ENCODE data around the gene ABCD2.

DNA sequence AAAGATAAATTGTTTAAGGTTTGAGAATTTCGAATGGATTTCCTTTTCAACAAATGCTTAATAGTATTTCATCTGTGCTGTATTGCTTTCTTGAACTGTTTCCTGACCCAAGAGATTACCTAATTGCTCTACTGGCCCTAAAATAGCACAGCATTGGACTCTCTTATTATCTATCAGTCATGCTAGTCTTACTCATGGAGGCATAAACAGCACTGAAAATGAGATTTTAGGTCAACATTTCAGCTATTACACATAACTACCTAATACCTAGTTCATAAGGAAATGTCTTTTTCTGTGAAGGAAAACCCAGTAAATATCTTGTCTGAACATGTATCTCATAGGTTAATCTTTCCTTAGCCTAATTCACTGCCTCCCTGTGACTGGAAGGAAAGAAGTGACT lies 4.3 kb upstream of the ABCD2 start:
- TF ChIP-seq, protein P1, sequence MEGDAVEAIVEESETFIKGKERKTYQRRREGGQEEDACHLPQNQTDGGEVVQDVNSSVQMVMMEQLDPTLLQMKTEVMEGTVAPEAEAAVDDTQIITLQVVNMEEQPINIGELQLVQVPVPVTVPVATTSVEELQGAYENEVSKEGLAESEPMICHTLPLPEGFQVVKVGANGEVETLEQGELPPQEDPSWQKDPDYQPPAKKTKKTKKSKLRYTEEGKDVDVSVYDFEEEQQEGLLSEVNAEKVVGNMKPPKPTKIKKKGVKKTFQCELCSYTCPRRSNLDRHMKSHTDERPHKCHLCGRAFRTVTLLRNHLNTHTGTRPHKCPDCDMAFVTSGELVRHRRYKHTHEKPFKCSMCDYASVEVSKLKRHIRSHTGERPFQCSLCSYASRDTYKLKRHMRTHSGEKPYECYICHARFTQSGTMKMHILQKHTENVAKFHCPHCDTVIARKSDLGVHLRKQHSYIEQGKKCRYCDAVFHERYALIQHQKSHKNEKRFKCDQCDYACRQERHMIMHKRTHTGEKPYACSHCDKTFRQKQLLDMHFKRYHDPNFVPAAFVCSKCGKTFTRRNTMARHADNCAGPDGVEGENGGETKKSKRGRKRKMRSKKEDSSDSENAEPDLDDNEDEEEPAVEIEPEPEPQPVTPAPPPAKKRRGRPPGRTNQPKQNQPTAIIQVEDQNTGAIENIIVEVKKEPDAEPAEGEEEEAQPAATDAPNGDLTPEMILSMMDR (IDR thresholded peaks at IDR 0.05; ENCODE audit: low read depth, low read length) = no peak
- TF ChIP-seq, protein P2, sequence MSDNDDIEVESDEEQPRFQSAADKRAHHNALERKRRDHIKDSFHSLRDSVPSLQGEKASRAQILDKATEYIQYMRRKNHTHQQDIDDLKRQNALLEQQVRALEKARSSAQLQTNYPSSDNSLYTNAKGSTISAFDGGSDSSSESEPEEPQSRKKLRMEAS (IDR thresholded peaks at IDR 0.05; ENCODE audit: low read depth, low read length) = no peak
- TF ChIP-seq POLR2A (IDR thresholded peaks at IDR 0.05; ENCODE audit: extremely low read depth, insufficient read length) = no peak
- TF ChIP-seq MYC (IDR thresholded peaks at IDR 0.05; ENCODE audit: low read depth, low read length) = no peak

All from NB4 (cell line).